ENCODE measurements around the gene ACTR1A.
A peak's percentile ranks its signal among the peaks of the same experiment; 100 is the strongest.
"Not testable (repeated sequence)": the region's sequence is repeated elsewhere in the genome, so short reads cannot be mapped to it uniquely, and the experiment has no call there.

Gene ACTR1A

DNA sequence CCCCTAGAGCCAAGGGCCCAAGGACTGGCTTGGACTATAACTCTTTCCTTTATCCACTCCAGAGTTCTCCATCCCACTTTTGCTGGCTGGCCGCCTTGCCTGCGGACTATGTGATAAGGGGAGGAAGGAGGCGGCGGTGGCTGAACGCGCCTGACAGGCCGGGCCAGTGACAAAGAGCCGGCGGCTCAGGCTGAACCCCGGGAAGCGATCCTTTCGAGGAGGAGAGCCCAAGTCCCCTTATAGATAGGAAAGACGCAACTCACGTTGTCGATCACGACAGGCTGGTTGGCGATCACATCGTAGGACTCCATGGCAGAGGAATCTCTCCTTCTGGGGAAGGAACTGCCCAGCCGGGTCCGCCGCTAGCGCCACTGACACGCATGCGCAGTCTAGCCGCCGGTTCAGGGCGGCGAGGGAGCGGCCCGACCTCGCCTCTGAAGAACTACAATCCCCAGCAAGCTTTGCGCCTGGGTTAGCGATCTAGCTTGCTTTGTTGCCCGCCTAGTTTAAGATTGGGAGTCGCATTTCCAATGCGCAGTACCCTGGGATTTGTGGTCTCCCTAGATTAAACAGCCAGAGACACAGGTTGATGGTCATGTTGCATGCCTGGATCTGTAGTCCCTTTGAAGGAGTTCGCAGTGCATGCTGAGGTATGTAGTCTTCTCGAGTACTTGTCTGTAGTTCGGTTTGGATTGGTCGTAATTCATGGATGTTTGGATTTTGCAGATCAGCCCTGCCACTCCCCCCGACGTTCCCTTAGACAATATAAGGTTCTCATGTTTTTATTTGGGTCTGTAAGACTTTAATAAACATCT is at the start of gene ACTR1A:
Gene ACTR1A (minus strand): TSS at position 376 of the 815 bp plus-strand sequence. CDS start 65 bp downstream, at position 311.
- DNase-seq (ENCODE audit: low read depth in 2 of 2), result peak; percentile 100

DNA sequence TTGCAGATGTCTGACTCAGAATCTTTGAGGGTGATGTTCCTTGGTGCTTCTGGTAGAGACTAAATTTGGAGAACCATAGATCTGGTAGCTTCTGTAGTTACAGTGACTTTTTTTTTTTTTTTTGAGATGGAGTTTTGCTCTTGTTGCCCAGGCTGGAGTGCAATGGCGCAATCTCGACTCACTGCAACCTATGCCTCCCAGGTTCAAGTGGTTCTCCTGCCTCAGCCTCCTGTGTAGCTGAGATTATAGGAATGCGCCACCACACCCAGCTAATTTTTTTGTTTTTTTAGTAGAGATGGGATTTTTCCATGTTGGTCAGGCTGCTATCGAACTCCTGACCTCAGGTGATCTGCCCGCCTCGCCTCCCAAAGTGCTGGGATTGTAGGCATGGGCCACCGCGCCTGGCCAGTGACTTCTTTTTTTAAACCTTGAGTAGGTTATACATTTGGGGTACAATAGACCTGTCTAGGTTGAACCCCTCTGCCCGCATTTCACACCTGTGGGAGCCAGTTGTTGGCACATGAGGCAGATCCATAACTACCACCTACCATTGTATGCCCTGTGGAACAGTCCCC is 48.2 kb upstream of the ACTR1A start:
- DNase-seq (ENCODE audit: low read depth in 2 of 2), result no peak

DNA sequence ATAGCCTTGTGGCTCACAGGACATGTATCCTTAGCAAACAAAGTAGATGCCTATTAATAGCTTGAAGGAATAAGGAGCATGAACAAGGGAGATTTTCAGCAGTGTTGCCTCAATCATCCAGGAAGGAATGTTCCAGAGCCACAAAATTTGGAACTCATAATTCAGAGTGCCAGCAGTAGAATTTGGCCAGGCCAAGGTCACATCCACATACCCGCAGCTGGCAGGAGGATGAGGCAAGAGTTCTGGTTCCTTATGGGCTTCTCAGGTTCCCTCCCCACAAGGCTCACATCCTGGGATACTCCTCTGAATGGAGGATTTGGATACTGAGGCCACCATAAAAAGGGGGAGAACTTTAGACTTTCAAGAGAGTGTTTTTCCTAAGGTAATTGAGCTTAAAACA is 47.0 kb upstream of the ACTR1A start:
- DNase-seq (ENCODE audit: low read depth in 2 of 2), result no peak

DNA sequence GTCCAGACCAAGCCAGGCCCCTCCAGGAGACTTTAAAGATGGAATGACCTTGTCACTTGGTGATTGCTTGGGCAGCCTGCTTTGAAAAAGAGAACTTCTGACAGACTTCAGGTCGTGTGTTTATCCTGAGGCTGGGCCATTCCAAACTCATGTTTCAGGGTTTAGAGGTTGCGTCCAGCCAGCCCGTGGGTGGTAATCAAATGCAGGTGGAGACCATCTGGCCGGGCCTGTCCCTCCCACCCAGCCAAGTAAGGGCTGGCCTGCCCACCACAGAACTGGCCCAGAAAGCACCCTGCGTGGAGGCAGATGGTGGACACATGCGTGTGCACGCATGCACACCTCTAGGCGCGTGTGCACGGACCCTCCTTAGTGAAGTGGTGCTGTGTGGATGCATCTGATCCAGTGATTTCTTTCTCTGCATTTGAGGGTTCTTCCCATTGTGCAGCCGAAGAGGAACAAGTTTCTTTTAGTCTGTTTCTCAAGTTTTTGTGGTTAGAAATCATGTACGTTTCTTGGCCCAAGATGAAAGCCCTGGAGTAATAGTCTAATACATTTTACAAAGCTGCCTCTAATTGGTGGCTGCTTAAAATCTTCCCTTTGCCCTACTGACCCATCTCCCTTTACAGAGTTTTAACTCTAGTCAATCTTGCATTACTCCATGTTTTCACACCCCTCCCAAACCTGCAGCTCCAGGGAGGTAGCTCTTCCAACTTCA is 44.3 kb upstream of the ACTR1A start:
- DNase-seq (ENCODE audit: low read depth in 2 of 2), result peak; percentile 26 to 28

DNA sequence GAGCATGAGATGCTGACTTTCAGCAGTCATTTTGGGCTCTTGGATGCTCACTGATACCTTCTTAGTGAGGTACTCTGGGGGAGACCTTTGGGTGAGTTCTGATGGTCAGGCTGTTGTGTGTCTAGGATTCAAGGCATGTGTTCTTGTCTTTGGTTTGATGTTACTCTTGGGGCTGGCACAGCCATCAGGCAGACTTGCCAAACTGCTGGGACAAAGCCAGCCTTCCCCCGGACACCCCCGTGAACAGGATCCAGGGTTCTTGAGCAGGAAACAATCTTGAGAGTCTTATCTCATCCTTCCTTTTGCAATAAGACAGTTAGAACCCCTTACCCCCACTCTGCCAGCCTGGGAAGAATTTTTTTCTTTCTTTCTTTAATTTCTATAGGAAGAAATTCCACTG is 43.5 kb upstream of the ACTR1A start:
- DNase-seq (ENCODE audit: low read depth in 2 of 2), result no peak

DNA sequence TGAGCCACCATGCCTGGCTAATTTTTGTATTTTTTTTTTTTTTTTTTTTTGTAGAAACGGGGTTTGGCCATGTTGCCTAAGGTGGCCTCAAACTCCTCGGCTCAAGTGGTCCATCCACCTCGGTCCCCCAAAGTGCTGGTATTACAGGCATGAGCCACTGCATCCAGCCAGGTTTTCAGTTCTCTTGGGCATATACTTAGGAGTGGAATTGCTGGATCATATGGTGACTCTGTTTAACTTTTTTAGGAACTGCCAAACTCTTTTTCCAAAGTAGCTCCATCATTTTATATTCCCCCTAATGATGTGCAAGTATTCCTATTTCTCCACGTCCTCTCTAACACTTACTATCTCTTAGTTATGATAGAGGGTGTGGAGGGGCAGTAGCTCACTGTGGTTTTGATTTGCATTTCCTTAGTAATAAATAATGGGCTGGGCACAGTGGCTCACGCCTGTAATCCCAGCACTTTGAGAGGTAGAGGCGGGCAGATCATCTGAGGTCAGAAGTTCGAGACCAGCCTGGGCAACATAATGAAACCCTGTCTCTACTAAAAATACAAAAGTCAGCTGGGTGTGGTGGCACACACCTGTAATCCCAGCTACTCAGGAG is 42.9 kb upstream of the ACTR1A start:
- DNase-seq (ENCODE audit: low read depth in 2 of 2), result no peak

DNA sequence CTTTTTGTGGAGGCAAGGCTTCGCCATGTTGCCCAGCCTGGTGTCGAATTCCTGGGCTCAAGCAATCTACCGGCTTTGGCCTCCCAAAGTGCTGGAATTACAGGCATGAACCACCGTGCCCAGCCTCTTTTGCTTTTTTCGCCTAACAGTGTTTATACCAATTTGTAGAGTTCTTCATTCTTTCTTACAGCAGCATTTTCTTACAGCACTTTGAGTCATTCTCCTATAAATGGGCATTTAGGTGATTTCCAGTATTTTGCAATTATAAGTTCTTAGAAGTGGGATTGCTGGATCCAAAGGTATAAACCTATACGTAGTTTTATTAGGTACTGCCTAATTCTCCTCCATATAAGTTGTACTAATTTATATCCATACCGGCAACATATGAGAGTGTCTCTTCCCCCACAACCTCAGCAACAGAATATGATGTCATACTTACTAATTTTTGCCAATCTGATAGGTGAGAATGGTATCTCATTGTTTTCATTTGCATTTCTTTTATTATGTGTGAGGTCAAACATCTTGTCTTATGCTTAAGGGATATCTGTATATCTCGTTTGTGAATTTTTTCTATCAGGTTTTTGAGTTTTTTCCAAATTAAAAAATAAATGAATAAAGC is 40.4 kb upstream of the ACTR1A start:
- DNase-seq (ENCODE audit: low read depth in 2 of 2), result no peak

DNA sequence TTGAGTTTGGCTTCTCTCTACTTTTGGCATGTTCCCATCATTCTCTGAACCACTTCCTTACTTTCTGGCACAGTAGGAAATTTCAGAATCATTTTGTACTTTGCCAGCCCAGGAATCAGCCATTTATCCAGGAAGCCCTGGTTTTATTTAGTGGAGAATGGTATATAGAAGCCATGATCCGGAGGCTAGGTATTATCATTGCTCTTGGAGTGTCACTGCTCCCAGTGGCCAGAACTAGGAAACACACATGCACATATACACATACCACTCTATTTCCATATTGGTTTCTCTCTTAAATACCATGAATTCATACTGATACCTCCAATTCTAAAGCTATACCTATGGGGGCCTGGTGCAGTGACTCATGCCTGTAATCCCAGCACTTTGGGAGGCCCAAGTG is 37.5 kb upstream of the ACTR1A start:
- no peak for DNase-seq (ENCODE audit: low read depth in 2 of 2)

DNA sequence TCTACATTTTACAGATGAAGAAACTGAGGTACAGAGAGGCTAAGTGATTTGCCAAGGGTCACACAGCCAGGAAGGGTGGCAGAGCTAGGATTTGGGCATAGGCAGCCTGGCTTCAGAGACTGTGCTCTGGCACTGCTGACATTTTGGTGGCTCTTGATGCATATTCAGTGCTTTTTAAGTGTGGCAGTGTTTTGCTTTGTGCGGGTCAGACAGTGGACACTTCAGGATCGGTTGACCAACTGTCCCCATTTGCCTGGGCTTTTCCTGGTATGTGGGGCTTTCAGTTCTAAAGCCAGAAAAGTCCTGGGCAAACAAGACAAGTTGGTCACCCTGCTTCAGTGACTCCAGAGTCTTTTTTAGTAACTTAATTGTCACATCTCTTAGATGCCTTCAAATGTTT is 36.3 kb upstream of the ACTR1A start:
- DNase-seq (ENCODE audit: low read depth in 2 of 2), result no peak

DNA sequence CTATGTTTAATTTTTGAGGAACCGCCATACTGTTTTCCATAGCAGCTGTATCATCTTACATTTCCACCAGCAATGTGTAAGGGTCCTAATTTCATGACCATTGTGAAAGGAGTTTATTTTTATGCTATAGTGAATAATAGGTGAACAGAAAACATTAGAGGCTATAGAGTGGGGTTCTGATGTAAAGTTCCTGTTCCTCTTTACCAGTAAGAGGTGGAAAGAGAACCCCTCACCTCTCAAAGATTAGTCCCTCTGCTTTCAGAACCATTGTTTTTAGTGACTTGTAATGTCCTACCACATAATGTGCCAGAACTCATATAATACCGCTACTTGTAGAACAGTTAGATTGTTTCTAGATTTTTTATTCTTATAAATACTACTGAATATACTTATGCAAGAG is 35.4 kb upstream of the ACTR1A start:
- DNase-seq (ENCODE audit: low read depth in 2 of 2), result no peak

DNA sequence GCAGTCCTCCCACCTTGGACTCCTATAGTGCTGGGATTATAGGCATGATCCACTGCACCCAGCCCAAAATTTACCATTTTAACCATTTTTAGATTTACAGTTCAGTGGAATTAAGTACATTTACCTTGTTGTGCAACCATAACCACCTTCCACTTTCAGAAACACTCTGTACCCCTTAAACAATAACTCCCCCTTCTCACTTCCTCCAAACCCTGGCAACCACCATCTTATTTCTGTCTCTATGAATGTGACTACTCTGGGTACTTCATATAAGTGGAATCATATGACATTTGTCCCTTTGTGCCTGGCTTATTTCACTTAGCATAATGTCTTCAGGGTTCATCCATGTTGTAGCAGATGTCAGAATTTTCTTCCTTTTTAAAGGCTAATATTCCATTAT is 34.9 kb upstream of the ACTR1A start:
- no peak for DNase-seq (ENCODE audit: low read depth in 2 of 2)

DNA sequence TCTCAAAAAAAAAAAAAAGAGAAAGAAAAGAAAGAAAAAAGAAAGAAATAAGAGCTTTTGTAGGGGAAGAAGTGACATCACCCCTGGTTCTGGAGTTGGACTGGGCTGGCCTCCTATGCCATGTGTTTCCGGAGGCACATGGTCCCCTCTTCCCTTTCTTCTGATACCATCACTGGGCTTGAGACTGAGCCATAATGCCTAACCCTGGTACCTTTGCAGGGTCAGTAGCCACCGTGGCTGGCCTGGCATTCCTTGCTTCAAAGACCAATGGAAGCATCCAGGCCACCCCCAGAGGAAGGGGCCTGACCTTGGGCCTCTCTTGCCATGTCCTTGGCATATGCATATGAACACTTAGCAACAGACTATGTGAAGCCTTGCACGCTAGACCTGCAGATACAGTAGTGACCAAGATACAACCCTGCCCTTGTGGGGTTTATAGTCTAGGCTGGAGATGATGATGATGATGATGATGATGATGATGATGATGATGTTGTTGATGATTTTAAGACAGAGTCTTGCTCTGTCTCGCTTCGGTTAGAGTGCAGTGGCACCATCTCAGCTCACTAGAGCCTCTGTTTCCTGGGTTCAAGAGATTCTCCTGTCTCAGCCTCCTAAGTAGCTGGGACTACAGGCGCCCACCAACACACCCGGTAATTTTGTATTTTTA is 33.1 kb upstream of the ACTR1A start:
- DNase-seq (ENCODE audit: low read depth in 2 of 2), result no peak

DNA sequence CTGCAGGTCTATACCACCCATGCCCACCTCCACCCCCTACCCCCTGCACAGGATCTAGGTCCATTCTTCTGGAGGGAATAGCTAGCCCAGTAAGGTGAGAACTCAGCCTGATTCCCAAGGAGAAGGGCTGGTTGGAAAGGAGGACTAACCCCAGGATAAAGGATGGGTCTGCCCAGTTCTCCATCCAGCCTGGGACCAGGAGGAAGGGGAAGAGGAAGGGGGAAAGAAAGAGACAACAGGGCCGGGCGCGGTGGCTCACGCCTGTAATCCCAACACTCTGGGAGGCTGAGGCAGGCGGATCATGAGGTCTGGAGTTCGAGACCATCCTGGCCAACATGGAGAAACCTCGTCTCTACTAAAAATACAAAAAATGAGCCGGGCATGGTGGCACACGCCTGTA is 32.5 kb upstream of the ACTR1A start:
- DNase-seq (ENCODE audit: low read depth in 2 of 2), result not testable (repeated sequence)

DNA sequence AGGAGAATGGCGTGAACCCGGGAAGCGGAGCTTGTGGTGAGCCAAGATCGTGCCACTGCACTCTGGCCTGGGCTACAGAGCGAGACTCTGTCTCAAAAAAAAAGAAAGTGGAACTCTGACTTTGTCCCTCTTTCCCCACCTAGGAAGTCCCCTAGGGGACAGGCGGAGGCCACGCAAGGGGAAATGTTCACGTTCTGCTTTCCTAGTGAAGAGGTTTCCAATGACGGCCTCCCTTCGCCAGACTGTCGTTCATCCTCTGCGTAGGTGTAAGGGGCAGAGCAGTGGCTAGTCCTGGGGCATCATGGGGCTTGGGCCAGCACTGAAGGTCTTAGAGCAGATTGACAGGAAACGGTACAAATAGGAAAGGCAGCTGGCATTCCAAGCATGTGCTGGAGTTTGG is 31.8 kb upstream of the ACTR1A start:
- DNase-seq (ENCODE audit: low read depth in 2 of 2), result no peak

DNA sequence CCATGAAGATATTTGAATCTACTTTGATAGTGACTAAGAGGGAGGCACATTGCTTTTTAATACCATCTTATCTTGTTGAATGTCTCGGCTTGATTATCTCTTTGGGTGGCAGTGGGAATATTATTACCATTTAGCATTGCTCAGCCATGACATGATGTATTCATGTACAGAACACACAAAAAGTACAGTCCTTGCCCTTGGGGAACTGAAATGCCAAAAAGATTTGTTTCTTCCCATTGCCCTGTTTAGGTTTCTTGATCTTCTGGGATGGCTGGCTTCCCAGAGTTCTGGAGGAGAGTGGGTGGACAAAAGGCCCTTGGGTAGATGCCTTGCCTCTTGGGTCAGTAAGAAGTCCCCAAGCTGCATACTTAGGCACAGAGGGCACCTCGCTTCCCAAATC is 25.0 kb upstream of the ACTR1A start:
- no peak for DNase-seq (ENCODE audit: low read depth in 2 of 2)

DNA sequence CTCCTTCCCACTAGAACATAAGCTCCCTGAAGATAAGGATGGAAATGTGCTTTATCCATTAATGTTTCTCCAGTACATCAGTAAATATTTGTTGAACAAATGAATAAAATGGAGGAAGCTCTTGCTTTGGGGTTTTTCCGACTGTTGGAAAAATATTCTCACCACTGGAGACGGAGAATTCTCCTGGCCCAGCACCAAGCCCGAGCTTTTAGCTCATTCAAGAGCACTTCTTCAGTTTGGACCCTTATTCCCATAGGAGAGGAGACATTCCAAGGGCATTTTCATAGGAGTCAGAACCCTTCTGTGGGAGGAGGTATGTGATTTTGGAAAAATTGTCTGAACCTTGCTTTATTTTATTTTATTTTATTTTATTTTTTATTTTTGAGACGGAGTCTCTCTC is 22.2 kb upstream of the ACTR1A start:
- no peak for DNase-seq (ENCODE audit: low read depth in 2 of 2)

DNA sequence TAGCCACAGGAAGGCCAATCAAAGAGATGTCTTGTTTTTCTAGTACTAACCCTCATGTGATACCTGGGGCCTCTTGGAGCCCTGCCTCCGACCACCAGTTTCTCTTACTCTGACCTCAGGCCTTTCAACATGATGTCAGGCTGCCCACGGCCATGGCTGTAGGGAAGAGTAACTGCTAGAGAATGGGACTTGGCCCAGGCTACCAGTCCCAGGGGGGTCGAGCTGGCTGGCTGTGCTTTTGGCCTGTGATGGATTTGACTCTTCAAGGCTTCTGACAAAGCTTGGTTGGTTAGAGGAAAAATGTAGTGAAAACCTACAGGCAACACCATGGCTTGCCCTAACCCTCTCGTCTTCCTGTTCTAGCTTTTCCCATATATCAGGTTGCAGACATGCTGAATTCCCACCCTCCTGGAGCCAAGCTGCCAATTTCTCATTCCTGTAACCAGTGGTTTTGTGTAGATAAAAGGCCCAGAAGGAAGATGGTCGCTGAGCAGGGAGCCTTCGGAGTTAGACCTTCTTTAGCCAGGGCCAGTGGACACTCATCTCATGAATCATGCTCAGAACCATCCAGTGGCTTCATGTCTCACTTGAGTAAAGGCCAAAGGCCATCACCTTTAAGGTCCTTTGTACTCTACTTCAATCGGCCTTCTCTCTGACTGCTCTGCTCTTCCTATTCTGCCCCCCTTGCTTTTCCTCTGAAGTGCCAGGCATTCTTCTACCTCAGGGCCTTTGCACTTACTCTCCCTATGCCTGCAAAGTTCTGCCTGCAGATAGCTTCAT is 20.9 kb upstream of the ACTR1A start:
- DNase-seq (ENCODE audit: low read depth in 2 of 2), result peak; percentile 35

DNA sequence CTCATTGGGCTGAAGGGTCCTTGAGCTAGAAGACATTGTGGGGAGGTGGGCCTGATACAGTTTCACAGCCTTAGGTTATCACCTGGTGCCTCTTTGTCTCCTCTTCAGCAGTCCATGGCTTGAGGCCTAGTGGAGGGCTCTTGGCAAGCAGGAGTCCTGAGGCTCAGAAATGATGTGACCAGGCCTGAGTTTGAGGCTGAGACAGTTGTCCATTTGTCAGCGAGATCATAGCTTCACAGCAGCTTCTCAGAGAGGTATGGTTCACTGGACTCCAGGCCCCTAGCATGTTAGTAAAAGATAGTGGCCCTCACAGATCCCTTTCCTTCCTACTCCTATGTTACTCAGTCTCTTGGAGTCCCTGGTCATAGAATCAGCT is 20.4 kb upstream of the ACTR1A start:
- DNase-seq (ENCODE audit: low read depth in 2 of 2), result no peak

DNA sequence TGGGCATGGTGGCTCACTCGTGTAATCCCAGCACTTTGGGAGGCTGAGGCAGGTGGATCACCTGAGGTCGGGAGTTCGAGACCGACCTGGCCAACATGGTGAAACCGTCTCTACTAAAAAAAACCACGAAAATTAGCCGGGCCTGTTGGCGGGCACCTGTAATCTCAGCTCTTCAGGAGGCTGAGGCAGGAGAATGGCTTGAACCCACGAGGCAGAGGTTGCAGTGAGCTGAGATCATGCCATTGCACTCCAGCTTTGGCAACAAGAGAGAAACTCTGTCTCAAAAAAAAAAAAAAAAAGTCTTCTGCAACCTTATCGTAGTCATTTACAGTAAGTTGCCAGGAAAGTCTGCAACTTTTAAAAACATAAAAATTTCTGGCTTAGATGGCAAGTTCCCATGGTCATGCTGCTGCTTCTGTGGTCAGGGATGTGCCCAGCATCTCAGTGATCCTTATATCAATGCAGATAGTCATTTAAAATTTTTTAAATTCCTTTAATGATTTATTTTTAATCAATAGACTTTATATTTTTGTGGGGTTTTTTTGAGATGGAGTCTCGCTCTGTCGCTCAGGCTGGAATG is 16.8 kb upstream of the ACTR1A start:
- DNase-seq (ENCODE audit: low read depth in 2 of 2), result no peak

DNA sequence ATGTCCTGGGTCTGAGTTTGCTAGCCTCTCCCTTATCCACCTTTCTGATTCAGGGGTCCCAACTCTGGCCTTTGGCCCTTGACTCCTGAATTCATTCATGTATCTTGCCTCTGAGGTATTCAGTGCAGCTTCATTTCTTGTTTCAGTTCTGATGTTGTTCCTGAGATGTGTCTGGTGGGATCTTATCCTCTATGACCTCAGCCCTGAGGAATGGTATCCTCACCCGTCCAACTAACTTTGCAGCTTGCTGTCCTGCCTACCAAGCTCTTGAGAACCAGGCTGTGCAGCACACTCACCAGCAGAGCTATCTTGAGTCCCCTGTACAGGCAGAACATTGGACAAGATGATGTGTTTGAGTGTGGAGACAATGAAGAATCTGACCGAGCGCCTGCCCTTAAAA is 15.0 kb upstream of the ACTR1A start:
- peak in 1 of 2 experiments; percentile 16 for DNase-seq (ENCODE audit: low read depth in 2 of 2)

All from fibroblast of skin of left biceps (primary cell).